ENCODE results near the gene FCER2. TPM values are rescaled to one million over a fixed set of nuclear protein-coding genes. Genes with fewer than 3 reads are reported as not detected.
A peak's percentile ranks its signal among the peaks of the same experiment; 100 is the strongest.

FCER2 gene
- total RNA-seq, 1 experiment from 2014 or later = 0.48 TPM

GRCh38 chr19:7698583-7698982, 3.3 kb downstream of the FCER2 start:
- no peaks in the 10 kb centered on the region for H3K36me3 Mint-ChIP-seq
- DNase-seq (ENCODE audit: low spot score) (no peak), ATAC-seq (no peak; the same call in 1 of the 2 replicates)
- peak overlapping the region; percentile 45 for H3K4me3 Mint-ChIP-seq
- H3K4me1 Mint-ChIP-seq = peaks cover 23% of the 10 kb centered on the region
- H3K27me3 Mint-ChIP-seq (ENCODE audit: low read depth) = peaks cover 21% of the 10 kb centered on the region
- ChIA-PET POLR2A (no interaction called here), CTCF (interaction anchor here (1.0 to 5.0 kb wide), 4 partner anchors 10 to 130 kb away, joined by 3 to 40 read pairs (median 8); partner anchors contain the start of gene TRAPPC5)
- no peaks in the 10 kb centered on the region for H3K9me3 Mint-ChIP-seq
- H3K27ac Mint-ChIP-seq = no peak overlapping the region
- TF ChIP-seq ZNF425 (CRISPR knock-in tag; conservative IDR thresholded peaks at IDR 0.05) (no peak), NFYB (CRISPR knock-in tag; conservative IDR thresholded peaks at IDR 0.05; ENCODE audit: low read depth) (no peak), ESRRA (CRISPR knock-in tag; IDR thresholded peaks at IDR 0.05; ENCODE audit: borderline replicate concordance) (no peak), ZNF263 (CRISPR knock-in tag; IDR thresholded peaks at IDR 0.05; ENCODE audit: low read depth) (no peak), JUN (CRISPR knock-in tag; IDR thresholded peaks at IDR 0.05) (no peak), TEAD4 (CRISPR knock-in tag; IDR thresholded peaks at IDR 0.05) (no peak), MXD4 (CRISPR knock-in tag; IDR thresholded peaks at IDR 0.05; ENCODE audit: borderline replicate concordance) (no peak), ATF3 (CRISPR knock-in tag; conservative IDR thresholded peaks at IDR 0.05) (no peak), ZNF121 (CRISPR knock-in tag; IDR thresholded peaks at IDR 0.05) (no peak), CDX4 (CRISPR knock-in tag; IDR thresholded peaks at IDR 0.05; ENCODE audit: borderline replicate concordance) (no peak), JAZF1 (CRISPR knock-in tag; IDR thresholded peaks at IDR 0.05) (no peak), ETV6 (CRISPR knock-in tag; IDR thresholded peaks at IDR 0.05) (no peak), FOXK1 (CRISPR knock-in tag; IDR thresholded peaks at IDR 0.05) (no peak), TCF7 (CRISPR knock-in tag; IDR thresholded peaks at IDR 0.05; ENCODE audit: low read depth) (no peak), USF1 (CRISPR knock-in tag; IDR thresholded peaks at IDR 0.05) (no peak), IRF1 (CRISPR knock-in tag; IDR thresholded peaks at IDR 0.05) (no peak)

GRCh38 chr19:7697721-7698287, 4.1 kb downstream of the FCER2 start:
- H3K9me3 Mint-ChIP-seq = no peaks in the 10 kb centered on the region
- peaks cover 21% of the 10 kb centered on the region for H3K27me3 Mint-ChIP-seq (ENCODE audit: low read depth)
- H3K27ac Mint-ChIP-seq = no peak overlapping the region
- no peaks in the 10 kb centered on the region for H3K36me3 Mint-ChIP-seq
- ChIA-PET CTCF (interaction anchor here (1.2 to 5.0 kb wide), 4 partner anchors 17 to 155 kb away, joined by 5 to 40 read pairs (median 9); partner anchors contain the start of gene TRAPPC5), POLR2A (no interaction called here)
- peaks cover 23% of the 10 kb centered on the region for H3K4me1 Mint-ChIP-seq
- ATAC-seq = no peak
- H3K4me3 Mint-ChIP-seq = peak overlapping the region; percentile 45; the same call in 1 of the 2 replicates
- no peak for DNase-seq (ENCODE audit: low spot score)
- TF ChIP-seq EMX1 (CRISPR knock-in tag; IDR thresholded peaks at IDR 0.05) = no peak
- TF ChIP-seq KAT7 (CRISPR knock-in tag; IDR thresholded peaks at IDR 0.05; ENCODE audit: borderline replicate concordance) = no peak
- TF ChIP-seq ETV6 (CRISPR knock-in tag; IDR thresholded peaks at IDR 0.05) = no peak
- TF ChIP-seq PREB (CRISPR knock-in tag; IDR thresholded peaks at IDR 0.05; ENCODE audit: borderline replicate concordance) = no peak
- no peak for TF ChIP-seq ATF6 (CRISPR knock-in tag; IDR thresholded peaks at IDR 0.05)
- no peak for TF ChIP-seq ZNF121 (CRISPR knock-in tag; IDR thresholded peaks at IDR 0.05)
- no peak for TF ChIP-seq ZNF317 (CRISPR knock-in tag; IDR thresholded peaks at IDR 0.05; ENCODE audit: borderline replicate concordance, low read depth)
- TF ChIP-seq ATF3 (CRISPR knock-in tag; conservative IDR thresholded peaks at IDR 0.05) = no peak
- TF ChIP-seq ZNF425 (CRISPR knock-in tag; conservative IDR thresholded peaks at IDR 0.05) = no peak
- no peak for TF ChIP-seq ZNF263 (CRISPR knock-in tag; IDR thresholded peaks at IDR 0.05; ENCODE audit: low read depth)
- TF ChIP-seq TEAD1 (CRISPR knock-in tag; IDR thresholded peaks at IDR 0.05) = no peak

Measured in WTC11 (cell line).